Fibroblast of pulmonary artery (primary cell): ENCODE data around the gene MRPL14.
A peak's percentile ranks its signal among the peaks of the same experiment; 100 is the strongest.

Experiments
- DNase-seq: peaks from one replicate; pipeline ENCODE4 v3.0.0-alpha.2; 2010; ENCODE audit warnings: low read depth
- H3K4me3 ChIP-seq: replicated peaks from 2 replicates; pipeline ENCODE4 v1.5.1; 2011; ENCODE audit warnings: low read depth, mild to moderate bottlenecking, control low read depth, low read length, moderate library complexity
- CTCF ChIP-seq: IDR thresholded peaks from 2 replicates; pipeline ENCODE4 v1.5.1; 2011; ENCODE audit warnings: mild to moderate bottlenecking, control low read depth, low read length, inconsistent platforms; ENCODE audit errors: missing control alignments

The MRPL14 gene

GRCh38 chr6:44123544-44123943 is 3.7 kb downstream of the MRPL14 start:
- H3K4me3 ChIP-seq = no peak overlapping the region
- no peak for TF ChIP-seq CTCF
- no peak for DNase-seq

- no peak for TF ChIP-seq CTCF
- DNase-seq = peak; percentile 64
- no peak overlapping the region for H3K4me3 ChIP-seq
Measured at GRCh38 chr6:44122801-44123200, 4.5 kb downstream of the MRPL14 start.

GRCh38 chr6:44120692-44121443 is 6.4 kb downstream of the MRPL14 start:
- DNase-seq = no peak
- no peak for TF ChIP-seq CTCF
- no peak overlapping the region for H3K4me3 ChIP-seq

GRCh38 chr6:44119704-44120262 is 7.5 kb downstream of the MRPL14 start:
- no peak for DNase-seq
- TF ChIP-seq CTCF = no peak
- H3K4me3 ChIP-seq = no peak overlapping the region

GRCh38 chr6:44117397-44118128 is 9.7 kb downstream of the MRPL14 start:
- DNase-seq = no peak
- H3K4me3 ChIP-seq = no peak overlapping the region
- TF ChIP-seq CTCF = no peak

- no peak overlapping the region for H3K4me3 ChIP-seq
- peak; percentile 64 for DNase-seq
- no peak for TF ChIP-seq CTCF
Measured at GRCh38 chr6:44116641-44117382, 10.4 kb downstream of the MRPL14 start.
